ENCODE data around the gene SPECC1L.

The SPECC1L gene

DNA sequence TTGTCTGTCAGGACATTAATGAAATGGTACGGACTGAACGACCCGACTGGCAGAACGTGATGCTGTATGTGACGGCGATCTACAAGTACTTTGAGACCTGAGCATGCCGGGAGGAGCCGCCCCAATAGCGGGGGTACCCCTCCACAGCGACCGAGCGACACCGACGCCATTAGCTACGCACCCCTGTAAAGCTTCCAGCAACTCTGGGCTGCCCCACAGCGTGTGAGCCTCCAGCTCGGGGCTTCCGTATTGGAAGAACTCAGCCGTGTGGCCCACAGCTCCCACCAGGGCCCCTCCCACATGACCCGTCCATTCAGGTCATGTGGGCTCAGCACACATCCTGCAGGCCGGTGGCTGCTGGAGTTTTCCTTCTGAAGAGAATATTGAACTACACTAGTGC, 143.9 kb downstream of the SPECC1L start:
- no peak for DNase-seq (ENCODE audit: low read depth, low spot score)

DNA sequence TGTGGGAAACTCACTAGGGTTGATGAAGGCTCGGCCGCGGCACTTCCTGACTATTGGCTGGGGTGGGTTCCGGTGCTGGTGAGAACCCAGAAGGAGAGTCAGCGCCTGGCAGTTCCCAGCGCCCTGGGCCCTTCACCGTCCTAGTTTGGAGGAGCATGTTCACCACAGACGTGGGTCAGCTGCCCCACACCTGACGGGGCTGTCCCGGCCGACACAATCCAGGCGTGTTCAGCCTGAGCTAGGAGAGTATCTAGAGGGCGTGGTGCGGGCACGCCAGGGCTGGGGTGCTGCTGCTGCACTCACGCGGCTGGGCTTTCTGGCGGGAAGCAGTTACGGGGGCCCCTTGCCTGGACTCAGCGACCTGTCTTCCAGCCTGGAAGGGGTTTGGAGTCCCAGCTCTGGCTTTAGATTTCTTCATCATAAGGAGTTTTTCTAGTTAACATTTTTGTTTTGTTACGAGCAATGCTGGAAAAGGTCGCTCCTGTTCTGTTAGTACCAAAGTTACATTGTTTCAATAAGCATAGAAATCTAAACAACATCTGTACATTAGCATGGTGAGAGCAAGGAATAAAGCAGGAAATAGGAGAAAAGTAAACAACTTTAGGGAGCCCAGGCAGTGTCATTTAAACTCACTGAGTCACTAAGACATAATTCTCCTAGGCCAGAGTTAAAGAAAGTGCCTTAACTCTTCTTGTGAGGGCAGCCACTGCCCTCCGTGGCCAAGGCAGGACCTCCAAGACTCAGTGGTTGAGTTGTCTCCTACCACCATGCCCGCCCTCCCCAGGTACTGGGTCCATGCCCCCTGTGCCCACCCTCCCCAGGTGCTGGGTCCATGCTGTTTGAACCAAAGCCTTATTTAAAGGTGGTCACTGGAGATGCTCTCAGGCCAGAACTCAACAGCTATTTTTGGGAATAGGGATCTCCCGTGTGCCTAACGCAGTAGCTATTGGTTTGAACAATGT, 144.6 kb downstream of the SPECC1L start:
- no peak for DNase-seq (ENCODE audit: low read depth, low spot score)

DNA sequence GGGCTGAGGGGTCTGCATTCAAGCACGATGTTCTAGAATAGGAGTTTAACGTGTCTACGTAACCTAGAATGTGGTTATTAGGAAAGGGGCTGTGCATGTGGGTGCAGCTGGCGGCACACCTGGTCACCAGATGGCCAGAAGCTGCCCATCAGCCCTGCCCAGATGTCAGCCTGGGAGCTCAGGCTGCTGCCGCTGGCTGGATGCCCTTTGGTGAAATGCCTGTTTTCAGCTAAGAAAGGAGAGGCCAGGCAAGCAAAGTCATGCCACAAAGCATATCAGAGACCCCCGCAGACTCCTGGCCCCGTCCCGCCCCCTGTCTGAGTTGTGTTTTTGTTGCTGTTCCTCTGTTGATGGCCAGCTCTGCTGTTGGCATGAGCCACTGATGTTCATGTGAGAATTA, 145.5 kb downstream of the SPECC1L start:
- no peak for DNase-seq (ENCODE audit: low read depth, low spot score)

DNA sequence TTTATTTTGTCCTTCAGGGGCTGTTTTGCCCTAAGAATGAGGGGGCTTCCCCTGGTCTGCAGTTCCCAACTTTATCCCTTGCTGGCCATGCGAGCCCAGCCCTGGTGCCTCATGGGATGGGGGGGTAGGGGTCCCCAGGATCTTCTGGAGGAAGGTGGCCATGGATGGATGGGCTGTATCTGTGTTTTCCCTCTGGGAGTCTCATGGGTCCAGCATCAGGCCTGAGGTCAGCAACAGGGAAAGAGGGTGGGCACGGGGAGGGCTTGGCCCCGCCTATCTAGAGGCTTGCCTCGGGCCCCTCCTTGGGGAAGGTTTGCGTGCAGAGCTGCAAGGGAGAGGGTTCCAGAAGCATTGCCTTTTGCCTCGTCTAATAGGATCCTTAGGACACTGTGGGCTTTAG, 146.0 kb downstream of the SPECC1L start:
- no peak for DNase-seq (ENCODE audit: low read depth, low spot score)

DNA sequence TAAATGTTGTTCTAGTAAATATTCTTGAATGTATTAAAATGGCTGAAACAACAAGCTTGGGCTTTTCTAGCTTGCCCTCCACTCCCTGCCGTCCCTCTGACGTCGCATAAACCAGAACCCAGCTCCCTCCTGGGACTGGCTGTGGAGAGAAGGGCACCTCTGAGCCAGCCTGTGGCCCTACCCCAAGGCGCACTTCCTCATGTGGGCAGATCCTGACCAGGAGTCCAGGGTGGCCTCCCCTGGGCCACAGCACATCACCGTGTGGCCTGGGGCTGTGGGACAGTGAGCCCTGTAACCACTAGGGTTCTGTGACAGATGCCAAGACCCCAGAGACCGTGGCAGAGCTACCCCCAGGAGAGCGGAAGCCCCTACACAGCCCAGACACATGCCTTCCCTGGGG, 146.6 kb downstream of the SPECC1L start:
- DNase-seq (ENCODE audit: low read depth, low spot score), result no peak

DNA sequence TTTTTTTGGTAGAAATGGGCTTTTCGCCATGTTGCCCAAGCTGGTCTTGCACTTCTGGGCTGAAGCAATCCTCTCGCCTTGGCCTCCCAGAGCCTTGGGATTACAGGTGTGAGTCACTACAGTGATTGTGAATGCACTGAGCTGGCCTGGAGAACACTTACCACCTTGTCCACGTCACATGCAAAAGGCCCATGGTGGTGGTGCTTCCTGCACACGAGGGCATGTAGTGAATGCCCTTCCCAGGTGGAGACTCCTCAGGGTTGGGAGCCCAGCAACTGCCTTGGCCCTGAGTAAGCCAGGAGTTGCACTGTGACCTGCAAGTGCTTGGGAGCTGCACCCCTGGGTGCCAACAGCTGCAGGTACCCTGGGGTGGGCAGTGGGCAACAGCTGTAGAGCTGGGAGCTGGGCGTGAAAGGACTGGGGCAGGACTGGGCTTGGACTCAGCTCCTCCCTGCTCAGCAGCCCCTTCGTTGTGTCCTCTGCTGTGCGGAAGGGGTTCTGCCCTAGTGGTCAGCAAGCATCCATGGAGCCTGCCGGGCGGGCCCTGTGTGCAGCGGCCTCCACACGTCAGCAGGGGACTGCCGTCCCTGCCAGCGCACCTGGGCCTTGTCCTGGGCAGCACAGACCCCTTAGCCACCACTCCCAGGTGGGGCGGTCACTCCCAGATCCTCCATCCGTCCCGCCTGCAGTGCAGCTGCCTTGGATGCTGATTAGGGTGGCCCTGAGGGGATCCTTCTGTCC, 147.4 kb downstream of the SPECC1L start:
- DNase-seq (ENCODE audit: low read depth, low spot score), result no peak

DNA sequence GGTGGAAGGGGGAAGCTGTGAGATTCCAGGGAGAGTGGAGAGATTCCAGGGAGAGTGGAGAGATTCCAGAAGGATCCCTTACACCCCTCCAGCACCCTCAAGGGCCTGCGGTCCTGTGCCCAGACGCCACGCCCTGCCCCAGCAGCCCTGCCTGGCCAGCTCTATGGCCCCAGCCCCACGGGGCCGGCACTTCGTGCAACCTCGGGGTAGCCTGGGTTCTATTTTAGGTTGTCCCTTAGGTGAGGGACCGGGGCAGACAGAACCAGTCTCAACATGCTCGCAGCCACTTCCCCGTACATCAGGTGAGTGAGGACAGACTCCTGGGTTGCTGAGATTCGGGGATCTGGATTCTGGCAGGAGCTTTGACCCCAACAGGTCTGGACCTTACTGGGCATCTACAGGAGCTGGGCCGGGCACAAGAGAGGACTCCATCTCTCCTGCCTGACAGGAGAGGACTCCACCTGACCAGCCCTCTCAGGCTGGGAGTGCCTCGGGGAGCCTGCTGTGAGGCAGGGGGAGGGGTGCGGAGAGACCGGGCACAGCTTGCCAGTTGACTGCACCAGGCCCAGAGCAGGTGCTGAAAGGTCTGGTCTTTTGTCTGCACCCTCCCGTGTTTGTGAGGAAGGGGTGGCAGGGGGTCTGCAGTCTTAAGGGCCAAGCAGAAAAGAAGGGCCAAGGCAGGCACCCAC, 148.3 kb downstream of the SPECC1L start:
- no peak for DNase-seq (ENCODE audit: low read depth, low spot score)

DNA sequence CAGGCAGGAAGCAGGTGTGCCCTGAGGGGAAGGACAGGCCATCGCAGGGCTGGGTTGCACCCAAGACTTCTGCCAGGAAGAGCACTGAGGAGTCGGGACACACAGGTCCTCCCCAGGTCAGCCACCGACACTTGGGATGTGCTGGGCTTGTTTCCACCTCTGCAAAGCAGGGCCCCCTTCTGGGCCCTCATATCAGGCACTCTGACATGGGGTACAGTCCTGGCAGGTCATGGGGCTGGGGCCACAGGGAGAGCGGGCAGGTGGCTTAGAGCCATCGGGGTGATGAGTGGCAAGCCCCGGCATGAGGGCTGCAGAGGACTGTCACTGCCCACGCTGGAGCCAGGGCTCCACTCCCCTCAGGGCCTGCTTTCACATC, 148.8 kb downstream of the SPECC1L start:
- DNase-seq (ENCODE audit: low read depth, low spot score), result no peak

DNA sequence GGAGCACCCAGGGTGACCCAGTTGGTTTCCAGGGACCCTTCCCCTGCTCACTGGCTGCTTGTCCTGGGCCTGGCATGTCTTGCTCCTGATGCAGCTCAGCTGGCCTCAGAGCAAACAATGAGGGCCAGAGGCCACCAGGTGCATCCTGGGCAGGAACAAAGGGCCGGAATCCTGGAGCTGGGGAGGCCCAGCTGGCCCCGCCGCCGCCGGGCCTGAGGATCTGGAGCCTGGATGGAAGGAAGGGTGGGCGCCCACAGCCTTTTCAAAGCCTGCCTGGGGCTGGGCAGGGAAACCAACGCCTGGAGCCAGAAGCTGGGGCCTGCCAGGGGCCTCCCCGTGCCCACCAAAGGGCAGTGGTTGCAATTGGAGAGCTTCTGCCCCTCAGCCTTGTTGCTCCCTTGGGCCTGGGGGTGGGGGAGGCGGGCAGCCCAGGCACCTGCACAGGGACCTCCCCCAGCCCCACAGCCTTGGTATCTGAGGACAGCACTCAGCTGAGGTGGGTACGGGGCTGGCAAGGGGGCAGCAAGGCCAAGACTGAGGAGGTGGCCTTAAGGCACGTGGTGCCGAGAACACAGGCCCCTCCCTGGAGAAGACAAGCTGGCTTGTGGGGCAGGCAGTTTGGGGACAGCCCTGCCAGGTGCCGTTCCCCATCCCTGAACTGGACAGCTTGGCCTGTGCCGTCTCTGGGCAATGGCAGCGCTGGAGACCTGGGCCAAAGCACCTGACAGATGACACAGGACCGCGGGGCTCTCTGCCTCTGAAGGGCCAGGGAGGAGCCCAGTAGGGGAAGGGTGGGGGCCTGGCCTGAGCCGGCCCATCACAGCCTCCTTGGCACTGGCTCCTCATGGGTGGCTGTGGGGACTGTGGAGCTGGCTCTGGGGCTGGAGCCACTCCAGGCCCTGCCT, 149.7 kb downstream of the SPECC1L start:
- DNase-seq (ENCODE audit: low read depth, low spot score), result no peak

DNA sequence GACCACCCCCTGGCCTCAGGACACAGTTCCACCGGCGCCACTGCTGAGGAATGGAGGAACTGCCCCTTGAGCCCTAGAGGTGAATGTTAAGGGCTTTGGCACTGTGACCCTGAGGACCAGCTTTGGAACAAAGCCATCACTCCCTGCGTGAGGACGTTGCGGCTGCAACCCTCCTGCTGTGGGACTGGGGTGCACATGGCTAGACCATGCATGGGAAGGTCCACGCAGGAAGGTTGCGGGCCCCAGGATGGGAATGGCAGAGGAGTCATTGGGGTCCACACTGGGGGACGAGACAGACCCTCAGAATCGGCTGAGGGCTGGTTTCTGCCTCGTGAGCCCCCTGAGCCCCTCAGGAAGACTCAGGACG, 150.3 kb downstream of the SPECC1L start:
- DNase-seq (ENCODE audit: low read depth, low spot score), result no peak

DNA sequence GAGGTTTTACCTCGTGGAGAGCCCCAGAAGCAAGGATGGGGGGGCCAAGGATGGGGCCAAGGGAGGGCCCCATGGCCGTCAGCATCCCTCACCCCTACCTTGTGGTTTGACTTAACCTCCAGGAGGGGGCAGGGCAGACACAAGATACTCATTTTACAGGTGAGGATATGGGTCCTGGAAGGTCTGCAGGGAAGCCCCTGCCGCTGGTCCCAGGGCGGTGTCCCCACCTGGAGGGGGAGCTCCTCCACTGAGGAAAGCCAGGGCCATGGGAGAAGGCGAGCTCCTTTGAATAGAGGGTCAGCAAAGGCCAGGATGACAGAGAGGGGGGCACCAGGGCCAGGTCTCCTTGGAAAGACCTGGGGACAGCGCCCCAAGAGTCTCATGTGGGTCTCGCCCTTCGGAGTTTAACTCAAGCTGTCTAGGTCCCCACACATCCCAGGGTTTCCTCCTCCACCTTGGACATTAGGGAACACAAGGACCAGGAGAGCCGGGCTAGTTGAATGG, 150.8 kb downstream of the SPECC1L start:
- no peak for DNase-seq (ENCODE audit: low read depth, low spot score)

DNA sequence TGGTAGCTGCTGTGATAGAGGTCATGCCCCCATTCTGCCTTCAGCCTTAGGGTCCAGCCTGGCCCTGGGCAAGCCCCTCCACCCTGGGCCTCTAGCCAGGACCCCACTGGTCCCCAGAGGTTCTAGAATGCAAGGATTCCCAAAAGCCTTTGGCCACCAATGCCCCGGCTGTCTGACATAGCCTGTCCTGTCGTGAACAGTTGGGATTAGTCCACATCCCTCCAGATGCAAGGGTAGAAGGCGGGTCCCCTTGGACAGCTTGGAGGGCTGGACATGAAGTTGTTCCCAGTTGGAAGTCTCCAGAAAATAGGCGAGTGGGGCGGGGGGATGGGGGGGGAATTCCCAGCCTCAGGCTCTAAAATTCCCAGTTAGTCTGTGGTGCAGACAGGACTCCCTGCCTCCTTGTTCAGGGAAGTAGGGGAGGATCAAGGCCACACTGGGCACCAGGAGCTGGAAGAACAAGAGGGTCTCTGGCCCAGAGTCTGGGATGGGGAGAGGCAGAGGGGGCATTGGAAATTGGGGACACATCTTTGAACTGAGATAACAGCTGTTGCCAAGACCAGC, 151.6 kb downstream of the SPECC1L start:
- no peak for DNase-seq (ENCODE audit: low read depth, low spot score)

DNA sequence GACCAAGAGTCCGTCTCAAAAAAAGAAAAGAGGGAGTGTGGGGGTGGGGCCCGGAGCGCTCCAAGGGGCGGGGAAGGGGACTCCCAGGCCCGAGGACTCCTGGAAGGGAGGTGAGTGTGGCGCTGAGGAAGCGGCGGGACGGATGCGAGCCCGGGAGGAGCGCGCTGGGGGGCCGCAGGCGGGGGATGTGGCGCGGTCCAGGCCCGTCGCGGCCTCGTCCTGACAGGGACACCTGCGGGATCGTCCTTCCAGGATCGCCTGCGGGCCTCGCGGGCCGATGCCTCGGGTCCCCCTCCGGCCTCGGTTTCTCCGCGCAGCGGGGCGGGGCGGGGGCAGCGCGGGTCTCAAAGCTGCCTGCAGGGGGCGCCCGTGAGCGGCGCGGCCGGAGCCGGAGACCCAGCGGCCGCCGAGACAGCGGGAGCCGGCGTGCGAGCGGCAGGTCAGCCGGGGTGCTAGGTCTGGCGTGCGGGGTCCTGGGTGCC, 152.9 kb downstream of the SPECC1L start:
- DNase-seq (ENCODE audit: low read depth, low spot score), result peak; percentile 25

DNA sequence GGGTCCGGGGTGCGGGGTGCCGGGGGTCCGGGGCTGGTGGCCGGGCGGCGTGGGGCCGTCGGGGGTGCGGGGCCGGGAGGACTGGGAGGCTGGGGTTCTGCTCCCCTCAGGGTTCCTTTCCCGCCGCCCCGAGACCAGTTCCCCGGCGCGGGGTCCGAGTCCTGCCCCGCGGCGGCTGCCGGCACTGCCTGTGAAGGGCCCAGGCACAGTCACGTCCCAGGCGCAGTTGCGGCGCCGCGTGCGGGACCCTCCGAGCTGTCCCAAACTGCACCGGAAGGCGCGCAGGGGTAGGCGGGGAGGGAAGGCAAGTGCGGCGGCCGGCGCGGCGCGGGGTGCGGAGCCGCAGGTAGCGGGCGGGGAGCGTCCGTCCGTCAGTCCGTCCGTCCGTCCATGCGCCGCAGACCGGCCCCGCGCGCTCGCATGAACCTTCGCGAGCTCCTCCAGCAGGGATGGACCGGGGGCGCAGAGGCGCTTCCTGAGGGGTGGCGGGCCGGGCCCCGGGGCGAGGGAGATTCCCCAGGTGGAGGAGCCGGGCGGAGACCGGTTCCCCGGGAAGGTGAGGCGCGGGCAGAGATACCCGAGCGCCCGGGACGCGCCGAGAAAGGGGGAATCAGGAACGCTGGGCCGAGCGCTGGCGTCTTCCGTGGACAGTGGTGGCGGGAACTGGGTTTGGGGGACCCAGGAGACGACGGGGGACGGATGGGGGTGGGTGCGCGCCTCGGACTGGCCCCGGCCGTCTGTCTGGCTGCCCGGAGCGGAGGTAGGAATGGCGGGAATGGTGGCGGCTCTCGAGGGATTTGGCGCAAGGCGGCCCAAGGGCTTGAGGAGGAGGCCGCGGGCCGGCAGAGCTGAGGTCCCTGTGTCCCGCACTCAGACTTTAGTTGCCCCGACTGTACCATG, 153.6 kb downstream of the SPECC1L start:
- DNase-seq (ENCODE audit: low read depth, low spot score), result no peak

DNA sequence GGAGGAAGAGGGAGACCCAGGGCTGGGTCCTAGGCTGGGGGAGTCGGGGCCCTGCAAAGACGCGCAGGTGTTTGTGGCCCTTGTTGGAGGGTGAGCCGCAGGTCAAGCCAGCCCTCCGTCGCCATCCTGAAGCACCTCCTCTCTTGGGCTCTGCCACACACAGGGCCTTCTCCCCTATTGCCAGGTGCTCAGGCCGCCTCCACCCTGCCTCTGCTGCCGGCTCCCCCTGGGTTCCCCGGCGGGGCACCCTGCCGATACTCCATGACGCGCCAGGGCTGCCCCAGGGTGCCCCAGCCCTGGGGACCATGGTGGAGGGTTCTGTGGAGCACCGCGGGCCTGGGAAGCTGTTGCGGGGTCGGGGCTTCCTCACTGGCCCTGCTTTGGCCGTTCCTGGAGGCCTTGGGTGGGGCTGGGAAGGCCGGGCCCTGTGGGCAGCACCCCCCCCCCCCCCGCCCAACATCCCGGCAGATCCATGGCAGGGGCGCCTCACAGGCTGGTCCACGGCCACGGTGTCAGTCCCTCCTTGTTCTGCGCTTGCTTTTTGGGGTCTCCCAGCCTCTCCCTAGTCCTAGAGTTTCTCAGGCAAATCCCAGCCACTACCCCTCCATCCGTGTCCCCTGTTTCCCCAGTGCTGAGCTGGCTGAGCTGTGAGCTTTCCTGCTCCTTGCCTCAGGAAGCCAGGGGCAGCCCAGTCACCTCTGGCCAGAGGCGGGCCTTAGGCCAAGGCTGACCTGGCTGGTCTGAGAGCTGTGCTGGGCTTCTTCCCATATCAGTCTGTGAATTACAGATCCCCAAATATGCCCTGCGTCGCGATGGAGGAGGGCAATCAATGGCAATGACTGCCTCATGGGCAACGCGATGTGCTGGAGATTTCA, 154.5 kb downstream of the SPECC1L start:
- DNase-seq (ENCODE audit: low read depth, low spot score), result no peak

DNA sequence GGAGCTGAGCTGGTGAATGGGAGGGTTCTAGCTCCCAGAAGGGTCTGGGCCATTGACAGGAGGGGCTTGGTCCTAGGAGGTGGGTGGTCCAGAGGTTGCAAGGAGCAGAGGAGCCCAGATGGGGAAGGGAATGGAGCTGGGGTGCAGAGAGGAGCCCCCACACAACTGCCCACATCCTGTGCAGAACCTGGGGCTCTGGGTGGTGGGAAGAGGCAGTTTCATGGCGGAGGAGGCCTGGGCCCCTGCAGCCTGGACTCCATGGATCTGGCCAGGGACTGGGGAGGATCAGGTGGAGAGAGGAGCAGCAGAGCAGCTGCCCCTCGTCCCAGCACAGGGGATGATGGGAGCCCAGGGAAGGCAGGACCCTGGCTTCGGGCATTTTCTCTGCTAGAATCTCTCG, 155.8 kb downstream of the SPECC1L start:
- no peak for DNase-seq (ENCODE audit: low read depth, low spot score)

DNA sequence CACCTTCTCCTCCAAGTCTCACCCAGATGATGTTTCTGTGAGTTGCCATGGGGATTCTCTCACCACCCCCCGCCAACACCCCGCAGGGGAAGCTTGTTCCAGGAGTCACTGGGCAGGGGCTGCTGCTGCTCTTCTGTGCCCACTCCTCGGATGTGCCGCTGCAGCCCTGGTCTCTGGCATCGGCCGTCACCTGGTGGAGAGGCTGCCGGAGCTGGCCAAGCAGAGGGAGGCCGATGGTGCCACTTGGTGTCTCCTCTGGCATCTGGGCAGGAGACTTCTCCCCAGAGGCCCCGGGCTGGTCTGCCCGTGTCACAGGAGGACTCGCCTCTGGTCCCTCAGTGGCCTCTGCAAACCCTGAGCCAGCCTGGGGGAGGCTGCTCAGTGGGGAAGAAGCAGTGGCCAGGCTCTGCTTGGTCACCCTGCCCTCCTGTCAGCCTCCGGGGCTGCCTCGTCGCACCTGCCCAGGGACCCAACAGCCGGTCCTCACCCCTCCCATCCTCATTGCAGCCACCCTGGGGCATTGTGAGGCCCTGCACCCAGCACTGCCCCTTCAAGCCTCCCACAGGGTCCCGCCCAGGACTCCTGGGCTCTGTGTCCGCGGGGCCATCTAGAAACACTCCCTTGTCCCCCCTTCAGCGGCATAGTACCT, 156.3 kb downstream of the SPECC1L start:
- DNase-seq (ENCODE audit: low read depth, low spot score), result no peak

DNA sequence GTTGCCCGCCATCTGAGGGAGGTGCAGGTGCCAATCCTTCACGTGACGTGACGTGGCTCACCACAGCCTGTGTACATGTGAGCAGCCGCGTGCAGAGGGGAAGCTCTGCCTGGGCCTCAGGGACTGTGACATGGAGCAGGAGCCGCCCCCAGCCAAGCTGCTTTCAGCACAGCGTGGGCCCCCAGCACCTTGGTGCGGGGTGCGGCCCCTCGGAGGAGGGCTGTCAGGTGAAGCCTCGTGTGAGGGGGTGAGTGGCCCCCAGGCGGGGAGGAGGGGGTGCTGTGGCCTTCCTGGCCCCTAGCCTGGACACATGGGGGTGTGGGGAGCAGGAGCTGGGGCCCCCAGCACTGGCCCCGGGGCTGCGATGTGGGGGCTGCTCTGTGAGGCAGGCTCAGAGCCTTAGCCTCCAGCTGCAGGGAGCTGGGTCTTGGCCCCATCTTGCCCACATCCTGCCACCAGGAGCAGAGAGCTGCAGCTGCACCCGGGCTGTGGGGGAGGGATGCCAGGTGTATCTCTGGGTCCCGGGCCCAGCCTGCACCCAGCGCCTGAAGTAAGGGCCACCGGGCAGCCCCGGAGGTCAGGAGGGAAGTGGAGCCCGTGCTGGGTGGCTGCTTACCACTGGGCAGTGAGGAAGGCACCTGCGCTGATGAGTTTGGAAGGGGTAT, 157.0 kb downstream of the SPECC1L start, which contains the start of gene ADORA2A:
TSS of gene ADORA2A (plus strand) at position 100 of the 665 bp plus-strand sequence. CDS start 5,806 bp downstream, outside the sequence.
- DNase-seq (ENCODE audit: low read depth, low spot score), result peak; percentile 64

Data from activated naive CD8-positive, alpha-beta T cell treated with anti-CD3 and anti-CD28 coated beads, Interleukin-2, amount 50 U/mL, for 16 hours (primary cell).